Measurements from ENCODE around the gene RCOR1.

RCOR1 gene

DNA sequence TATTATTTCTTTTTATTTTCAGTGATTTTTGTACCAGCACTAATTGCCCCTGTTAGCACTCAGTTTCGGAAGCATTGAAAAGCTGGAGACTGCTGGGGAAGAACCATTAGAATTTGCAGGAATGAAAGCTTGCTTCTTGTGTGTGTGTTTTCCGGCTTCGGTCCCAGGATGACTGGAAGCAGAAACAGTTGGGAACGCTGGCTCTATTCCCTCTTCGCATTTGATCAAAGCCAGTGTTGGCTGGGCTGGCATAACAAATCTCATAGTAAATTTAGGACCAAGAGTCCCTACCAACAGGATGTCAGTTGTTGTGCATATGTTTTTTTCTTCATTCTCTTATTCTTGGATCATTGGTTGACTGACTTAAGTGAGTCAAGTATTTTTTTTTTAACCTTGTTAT, 131.2 kb downstream of the RCOR1 start:
- DNase-seq (ENCODE audit: low read depth) = no peak

- DNase-seq (ENCODE audit: low read depth) = no peak
Measured at GRCh38 chr14:102726191-102726949, 133.9 kb downstream of the RCOR1 start.

- no peak for DNase-seq (ENCODE audit: low read depth)
Measured at GRCh38 chr14:102727336-102728095, 135.1 kb downstream of the RCOR1 start.

GRCh38 chr14:102728501-102728900, 136.1 kb downstream of the RCOR1 start:
- DNase-seq (ENCODE audit: low read depth) = no peak

DNA sequence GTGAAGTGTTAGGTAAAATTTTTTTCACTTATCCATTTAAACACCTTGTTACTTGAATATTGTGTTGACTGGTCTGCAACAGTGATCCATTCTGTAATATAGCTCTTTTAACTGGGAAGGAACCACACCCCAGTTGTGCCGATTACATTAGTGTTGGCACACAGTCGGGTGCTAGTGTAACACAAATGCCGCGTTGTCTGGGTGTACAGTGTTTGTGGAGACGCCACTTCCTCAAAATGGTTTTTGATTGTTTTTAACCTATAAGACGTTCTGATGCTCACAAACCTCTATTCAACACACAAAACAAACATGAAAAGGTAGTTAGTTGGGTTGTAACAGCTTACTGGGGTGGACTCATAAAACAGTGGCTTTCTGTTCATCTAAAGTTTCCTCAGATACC, 136.8 kb downstream of the RCOR1 start:
- DNase-seq (ENCODE audit: low read depth) = no peak

GRCh38 chr14:102729825-102730224, 137.4 kb downstream of the RCOR1 start:
- DNase-seq (ENCODE audit: low read depth) = no peak

GRCh38 chr14:102731101-102731870, 138.8 kb downstream of the RCOR1 start:
- DNase-seq (ENCODE audit: low read depth) = no peak

- no peak for DNase-seq (ENCODE audit: low read depth)
Measured at GRCh38 chr14:102731871-102732800, 139.7 kb downstream of the RCOR1 start.

DNA sequence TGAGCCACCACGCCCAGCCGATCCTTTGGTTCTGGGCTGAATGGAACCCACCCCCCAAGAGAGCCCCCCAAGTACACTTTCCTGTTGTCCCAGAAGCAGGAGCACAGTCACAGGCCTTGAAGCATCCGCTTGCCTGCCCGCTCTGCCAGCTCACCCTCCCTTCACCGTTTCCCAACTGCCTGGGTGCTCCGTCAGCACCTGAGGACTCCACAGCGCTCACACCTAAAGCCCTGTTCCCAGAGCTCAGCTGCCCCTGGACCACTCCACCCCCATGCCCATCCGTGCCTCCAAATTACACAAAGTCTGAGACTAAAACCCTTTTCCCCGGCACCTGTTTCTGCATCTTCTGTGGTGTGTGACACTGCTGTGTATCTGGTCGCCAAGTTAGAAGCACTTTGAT, 140.5 kb downstream of the RCOR1 start:
- no peak for DNase-seq (ENCODE audit: low read depth)

- DNase-seq (ENCODE audit: low read depth) = no peak
Measured at GRCh38 chr14:102733326-102733725, 140.9 kb downstream of the RCOR1 start.

DNA sequence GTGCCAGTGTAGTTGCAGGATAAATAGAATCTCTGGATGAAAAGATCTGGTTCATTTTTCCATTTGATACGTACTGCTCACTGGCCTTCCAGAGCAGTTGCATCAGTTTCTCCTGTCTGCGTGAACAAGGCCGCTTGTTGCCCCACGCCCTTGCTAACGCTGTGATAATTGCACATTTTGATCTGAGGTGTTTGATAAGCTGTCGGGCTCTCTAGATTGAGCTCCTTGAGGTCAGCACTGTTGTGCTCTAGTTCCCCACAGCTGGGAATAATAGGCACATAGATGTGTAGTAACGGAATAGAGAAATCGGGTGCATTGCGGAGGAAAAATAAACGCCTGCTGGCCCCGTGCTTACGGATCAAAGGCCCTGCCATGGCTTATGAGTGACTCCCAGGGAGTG, 142.0 kb downstream of the RCOR1 start:
- no peak for DNase-seq (ENCODE audit: low read depth)

DNA sequence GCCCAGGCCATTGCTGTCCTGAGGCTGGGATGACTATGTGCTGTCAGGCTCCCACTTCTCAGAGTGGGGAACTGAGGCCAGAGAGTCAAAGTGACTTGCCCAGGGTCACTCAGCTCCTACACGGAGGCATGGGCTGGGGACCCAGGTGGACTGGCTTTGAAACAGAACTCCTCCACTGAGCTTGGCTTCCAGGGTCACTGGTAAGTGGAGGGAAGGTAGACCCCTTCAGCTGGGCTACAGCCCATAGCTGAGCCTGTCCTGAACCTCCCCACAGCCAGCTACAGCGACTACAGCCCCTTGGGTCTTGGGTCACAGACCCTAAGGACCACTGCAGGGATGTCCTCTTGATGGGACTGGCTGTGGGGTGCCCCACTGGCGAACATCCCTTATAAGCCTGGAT, 144.5 kb downstream of the RCOR1 start:
- DNase-seq (ENCODE audit: low read depth) = no peak

DNA sequence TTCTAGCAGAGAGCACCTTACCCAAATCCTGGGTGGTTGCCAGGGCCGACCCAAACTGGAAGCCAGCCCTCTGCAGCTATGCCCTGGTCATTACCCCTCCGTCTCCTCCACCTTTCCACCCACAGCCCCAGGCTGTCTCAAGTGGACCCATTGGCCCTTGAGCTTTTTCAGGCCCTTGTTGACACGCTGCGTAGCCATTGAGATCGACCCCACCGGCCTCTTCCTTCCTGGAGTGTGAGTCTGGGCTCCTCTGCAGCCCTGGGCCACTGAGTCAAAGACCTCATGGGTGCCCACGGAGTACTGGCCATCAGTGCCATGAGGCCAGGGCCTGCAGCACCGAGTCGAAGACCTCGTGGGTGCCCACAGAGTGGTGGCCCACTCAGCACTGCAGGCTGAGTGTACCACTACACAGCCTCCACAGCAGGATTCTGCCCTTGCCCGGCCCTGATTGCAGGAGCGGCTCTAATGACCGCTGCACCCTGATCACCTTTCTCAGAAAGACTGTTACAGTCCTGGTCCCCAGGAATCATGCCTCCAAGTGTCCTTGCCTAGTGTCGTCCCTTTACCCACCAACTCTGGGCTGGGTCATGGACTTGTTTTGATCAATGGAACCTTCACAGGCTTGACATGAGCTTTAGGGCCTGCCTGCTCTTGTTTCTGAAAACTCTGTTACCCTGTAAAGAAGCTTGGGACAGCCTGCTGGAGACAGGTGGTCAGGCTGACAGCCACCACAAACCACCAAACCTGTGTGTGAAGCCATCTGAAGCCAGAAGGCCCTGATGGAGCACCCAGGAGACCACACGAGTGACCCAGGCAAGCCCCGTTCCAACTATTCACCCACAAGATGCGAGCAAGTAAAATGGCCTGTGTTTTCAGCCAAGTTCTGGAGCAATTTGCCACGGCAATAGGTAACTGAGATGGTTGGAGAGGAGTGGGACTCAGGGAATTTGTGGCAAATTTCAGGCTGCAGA, 145.2 kb downstream of the RCOR1 start:
- no peak for DNase-seq (ENCODE audit: low read depth)

DNA sequence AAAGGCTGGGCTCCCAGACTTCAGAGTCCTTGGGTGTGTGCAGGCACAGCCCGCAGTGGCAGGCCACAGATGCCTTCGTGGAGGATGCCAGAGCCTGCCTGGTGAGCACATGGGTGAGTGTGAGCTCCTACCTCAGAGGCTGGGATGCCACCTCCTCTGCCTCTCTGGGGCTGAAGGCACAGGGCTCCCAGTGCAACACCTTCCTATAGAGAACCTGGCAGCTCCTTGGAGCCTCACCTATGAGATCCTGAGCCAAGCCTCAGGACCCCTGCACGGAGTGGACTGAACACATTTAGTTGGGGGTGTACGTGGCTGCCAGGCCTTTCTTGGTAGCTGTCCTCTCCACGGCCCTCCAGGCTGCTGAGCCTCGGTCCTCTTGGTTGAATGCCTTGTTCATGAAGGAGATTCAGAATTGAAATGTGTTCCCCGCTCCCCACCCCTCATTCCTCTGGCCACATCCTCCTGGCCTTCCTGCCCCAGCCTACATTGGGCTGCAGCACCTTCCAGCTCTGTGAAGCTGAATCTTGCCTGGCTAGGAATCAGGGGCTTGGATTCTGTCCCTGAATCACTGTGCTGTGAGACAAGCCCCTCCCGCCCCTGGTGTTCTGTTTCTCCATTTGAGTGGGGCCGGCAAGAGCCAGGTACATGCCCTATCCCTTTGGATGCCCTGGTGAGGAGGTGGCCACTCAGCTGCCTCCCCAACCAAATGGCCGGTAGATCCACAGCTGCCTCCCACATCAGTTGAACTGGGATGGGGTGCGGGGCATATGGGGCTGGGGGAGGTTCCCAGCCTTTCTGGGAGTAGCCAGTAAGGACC, 146.1 kb downstream of the RCOR1 start:
- no peak for DNase-seq (ENCODE audit: low read depth)

GRCh38 chr14:102739190-102739469, 146.7 kb downstream of the RCOR1 start:
- no peak for DNase-seq (ENCODE audit: low read depth)

DNA sequence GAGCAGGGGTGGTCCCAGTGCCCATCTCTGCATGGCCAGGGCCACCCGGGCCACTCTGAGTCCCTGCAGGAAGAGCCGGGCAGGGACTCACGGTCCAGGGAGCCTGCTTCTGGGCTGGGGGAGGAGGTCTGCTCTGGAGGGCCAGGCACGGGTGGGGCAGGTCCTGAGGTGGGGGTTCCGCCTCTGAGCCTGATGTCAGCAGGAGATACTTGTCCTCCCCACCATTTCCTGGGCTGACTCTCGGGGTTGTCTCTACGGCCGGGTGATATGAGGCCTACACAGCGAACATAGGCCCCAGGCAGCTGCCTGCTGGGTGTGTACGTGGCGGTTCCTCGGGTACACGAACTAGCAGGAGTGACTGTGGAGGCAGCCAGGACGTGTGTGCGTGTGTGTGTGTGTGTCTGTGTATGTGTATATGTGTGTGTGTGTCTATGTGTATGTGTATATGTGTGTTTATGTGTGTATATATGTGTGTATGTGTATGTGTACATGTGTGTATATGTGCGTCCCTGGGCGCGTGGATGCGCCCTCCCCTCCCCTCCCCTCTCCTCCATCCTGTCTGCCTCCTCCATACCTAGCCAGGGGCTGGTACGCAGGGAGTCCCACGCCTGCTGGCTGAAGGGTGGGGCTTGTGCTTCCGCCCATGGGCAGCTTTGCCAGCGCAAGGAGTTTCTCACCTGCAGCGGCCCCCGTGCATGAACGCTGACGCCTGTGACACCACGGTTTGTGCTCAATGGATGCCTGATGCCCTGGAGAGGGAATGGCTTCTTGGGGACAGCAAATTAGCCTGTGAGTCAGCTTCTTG, 154.4 kb downstream of the RCOR1 start:
- no peak for DNase-seq (ENCODE audit: low read depth)

GRCh38 chr14:102748806-102749205, 156.4 kb downstream of the RCOR1 start:
- no peak for DNase-seq (ENCODE audit: low read depth)

DNA sequence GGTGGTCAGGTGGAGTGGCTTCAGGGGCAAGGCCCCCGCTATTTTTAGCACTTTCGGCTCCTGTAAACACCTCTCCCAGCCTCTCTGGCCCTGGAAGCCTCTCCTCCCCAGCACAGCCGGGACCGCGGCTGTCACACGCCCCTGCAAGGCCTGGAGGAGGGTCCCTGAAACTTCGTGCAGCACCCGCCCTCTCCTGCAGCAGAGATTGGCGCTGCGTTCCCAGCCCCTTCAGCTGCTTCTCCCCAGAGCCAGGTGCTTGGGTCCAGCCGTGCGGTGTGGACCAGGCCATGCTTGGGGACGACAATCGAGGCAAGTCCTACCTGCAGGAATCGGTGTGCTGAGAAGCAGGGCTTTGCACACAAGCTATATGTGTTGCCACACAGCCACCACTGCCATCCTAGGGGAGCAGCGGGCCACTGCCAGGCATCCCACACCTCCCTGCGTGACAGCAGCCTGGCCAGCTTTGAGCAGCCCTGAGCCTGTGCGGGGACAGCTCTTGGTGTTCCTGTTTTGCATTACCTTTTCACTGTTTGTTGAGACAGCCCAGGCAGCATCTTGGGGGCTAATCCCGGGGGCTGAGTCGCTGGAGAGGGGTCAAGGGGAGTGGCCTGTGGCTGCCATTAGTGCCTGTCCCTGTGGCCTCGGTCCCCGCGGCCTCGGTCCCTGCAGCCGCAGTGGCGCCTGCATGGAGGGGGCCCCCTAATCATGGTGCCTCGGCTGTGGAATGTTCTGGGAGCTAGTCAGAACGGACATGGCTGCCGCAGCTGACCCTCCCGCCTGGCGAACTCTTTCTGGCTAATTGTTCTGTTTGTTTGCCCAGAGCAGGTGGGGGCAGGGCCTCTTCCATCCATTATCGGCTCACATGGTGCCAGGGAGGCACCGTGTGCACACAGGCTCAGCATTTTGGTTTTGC, 157.2 kb downstream of the RCOR1 start:
- no peak for DNase-seq (ENCODE audit: low read depth)

Measured in activated T-cell treated with anti-CD3 and anti-CD28 coated beads for 1 hour (primary cell).